T47D (cell line): Measurements from ENCODE around the gene ATP11A.

Experiments used
- DNase-seq, 2 experiments: peaks; one replicate each; pipeline versions ENCODE4 v3.0.0 to v3.0.0-alpha.2; 2011 to 2012; ENCODE audit warnings: low read depth in 1 of 2, low spot score in 1 of 2
- JUND ChIP-seq: IDR thresholded peaks from 2 replicates; pipeline ENCODE4 v1.6.1; 2012; ENCODE audit warnings: low read depth
- in situ Hi-C: cut with HindIII; loops from 2 replicates; pipeline ENCODE4 v1.10.0; 2016; ENCODE audit warnings: low sequenced_read_pairs, low pct_unique_long_range_greater_than_20kb

ATP11A gene

DNA sequence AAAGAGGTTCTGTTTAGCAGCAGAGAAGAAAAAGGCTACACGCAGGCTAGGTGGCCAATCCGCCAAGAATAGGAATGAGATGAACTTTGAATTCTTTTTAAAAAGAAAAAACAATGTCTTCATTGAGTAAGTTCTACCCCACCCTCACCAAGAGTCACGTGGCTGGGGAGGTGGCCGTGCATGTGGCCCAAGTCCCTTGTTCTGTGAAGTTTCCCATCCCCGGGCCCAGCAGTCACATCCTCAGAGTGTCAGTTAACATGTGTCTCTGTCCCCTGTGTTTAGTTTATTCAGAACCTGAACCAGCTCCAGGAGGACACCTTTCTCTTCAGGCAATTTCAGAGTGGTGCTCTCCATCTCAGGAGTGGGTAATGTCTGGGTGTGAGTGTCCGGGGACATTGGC, 222.0 kb downstream of the ATP11A start:
- in situ Hi-C loops, result no loop called here
- no peak for TF ChIP-seq JUND
- DNase-seq, result no peak

DNA sequence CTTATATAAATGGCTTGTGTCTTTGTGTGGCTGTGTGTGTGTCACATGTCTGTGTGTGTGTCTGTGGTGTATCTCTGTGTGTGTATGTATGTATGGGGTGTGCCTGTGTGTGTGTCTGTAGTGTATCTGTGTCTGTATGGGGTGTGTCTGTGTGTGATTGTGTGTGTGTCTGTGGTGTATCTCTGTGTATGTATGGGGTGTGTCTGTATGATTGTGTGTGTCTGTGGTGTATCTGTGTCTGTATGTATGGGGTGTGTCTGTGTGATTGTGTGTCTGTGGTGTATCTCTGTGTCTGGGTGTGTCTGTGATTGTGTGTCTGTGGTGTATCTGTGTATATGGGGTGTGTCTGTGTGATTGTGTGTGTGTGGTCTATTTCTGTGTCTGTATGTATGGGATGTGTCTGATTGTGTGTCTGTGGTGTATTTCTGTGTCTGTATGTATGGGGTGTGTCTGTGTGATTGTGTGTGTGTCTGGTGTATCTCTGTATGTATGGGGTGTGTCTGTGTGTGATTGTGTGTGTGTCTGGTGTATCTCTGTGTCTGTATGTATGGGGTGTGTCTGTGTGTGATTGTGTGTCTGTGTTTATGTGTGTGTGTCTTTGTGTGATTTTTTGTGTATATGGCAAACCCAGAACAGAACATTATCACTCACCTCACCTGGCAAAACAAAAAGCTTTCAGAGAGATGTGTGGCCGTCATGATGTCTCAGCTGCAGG, 223.0 kb downstream of the ATP11A start:
- no peak for TF ChIP-seq JUND
- DNase-seq, result no peak
- in situ Hi-C loops, result no loop called here

DNA sequence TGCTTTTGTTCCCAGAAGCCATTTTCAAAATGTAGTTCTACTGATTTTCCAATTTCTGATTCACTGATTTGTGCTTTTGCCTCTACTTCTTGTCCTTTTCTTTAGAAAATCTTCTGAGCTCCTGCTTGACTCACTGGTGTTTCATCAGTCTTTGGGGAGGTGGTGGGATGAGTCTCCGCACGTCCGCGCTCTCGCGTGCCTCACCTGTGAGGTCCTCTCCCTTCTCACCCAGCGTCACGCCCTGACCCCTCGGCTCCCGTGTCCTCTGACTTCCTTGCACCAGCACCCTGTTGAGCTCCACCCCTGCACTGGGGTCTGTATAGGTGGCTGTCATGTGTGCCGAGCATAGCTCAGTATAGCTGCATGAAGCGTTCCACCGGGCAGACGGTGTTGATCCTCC, 226.5 kb downstream of the ATP11A start:
- no peak for DNase-seq
- TF ChIP-seq JUND, result no peak
- in situ Hi-C loops, result no loop called here

DNA sequence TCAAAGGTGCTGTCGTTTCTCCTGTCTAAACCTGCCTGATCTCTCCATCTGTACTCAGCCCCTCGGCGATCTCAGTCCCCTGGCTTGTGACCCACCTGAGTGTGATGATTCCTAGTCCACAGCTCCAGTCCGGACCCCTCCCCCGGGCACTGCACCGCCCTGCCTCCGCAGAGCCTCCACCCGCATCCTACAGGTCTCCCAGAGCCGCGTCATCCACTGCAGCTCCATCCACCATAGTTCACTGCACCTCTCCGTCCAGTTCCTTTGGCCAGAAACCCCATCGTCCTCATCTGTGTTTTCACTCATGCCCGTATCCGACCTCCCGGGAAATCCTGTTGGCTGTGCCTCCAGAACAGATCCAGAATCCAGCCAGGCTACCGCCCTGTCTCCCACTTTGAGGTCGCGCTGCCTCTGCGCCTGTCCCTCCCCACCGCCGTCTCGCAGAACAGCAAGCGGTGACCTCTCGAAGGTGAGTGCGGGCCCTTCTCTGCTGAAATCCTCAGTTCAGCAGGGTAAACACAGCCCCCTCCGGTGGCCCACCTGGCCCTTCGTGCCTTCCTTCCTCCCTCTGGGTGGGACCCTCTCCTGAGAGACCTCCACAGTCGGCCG, 227.3 kb downstream of the ATP11A start:
- in situ Hi-C loops, result no loop called here
- no peak for DNase-seq
- no peak for TF ChIP-seq JUND

DNA sequence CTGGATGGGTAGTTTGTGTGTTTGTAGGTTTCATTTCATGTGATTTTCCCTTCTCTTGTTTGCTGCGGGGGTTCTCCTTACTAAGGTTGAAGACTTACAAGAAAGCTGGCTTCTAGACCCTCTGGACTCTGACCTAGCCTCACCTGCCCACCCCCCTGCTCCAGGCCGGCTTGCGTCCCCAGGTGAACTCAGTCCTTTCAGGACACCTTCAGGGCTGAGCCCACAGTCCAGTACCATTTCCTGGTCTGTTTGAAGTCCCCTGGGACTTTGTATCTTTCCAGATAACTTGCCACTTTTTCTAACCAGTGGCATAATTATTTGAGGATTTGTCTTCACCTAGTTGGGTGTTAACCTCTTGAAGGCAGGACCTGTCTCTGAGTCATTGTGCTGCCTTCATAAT, 227.9 kb downstream of the ATP11A start:
- in situ Hi-C loops, result no loop called here
- DNase-seq, result no peak
- TF ChIP-seq JUND, result no peak

DNA sequence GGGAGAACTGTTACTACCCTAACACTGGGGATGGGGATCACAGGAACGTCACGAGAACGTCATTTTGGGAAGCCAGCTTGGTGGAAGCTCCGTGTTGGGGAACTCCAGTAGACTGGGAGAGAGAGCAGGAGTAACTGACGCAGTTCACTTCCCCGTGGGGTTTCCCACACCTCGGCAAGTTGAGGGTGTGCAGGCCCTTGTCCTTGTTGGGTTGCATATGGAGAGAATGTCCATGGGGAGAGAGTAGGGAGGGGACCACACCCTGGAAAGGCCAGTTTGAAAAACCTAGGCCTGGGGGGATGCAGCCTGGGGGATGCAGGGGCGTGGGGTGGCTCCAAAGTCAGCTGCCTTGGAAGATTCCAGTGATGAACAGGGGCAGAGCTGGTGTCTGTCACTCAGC, 228.4 kb downstream of the ATP11A start:
- no peak for TF ChIP-seq JUND
- in situ Hi-C loops, result no loop called here
- DNase-seq, result no peak

- TF ChIP-seq JUND, result no peak
- DNase-seq, result no peak
- in situ Hi-C loops, result no loop called here
Measured at GRCh38 chr13:112918746-112919145, 228.9 kb downstream of the ATP11A start.

DNA sequence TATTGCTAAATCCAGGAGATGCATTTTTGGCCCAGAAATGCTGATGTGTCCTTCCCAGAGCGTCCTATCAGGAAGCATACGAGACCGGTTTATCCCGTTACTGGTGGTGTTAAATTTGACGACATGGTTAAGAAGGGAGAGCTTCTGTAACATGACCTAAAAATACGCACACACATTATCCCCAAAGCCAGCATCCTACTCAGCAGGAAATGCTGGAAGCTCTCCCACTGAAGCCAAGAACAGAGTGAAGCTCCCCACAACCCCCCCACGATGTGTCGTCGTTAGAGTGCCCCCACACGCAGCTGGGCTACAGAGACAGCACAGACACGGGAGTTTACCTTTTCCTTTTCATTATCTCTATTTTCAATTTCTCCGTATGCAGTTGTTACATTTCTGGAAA, 234.1 kb downstream of the ATP11A start:
- in situ Hi-C loops, result no loop called here
- no peak for DNase-seq
- no peak for TF ChIP-seq JUND

DNA sequence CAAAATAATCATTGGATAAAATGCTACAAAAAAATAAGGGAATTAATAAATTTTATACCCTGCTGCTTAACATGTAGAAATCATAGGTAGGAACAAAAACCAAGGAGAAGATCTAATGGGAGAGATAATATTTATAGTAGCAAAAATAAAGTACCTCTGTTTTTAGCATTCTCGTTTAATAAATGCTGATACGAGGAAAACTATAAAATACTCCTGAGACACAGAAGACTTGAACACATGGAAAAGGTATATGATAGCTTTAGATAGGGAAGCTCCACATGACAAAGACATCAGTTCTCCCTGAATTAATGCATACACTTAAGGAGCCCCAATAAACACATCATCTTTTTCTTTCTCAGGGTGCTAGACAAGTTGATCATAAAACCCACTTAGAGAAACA, 234.5 kb downstream of the ATP11A start:
- DNase-seq, result no peak
- TF ChIP-seq JUND, result no peak
- in situ Hi-C loops, result no loop called here

- no peak for DNase-seq
- TF ChIP-seq JUND, result no peak
- in situ Hi-C loops, result no loop called here
Measured at GRCh38 chr13:112926003-112926402, 236.2 kb downstream of the ATP11A start.

GRCh38 chr13:112926993-112927392, 237.2 kb downstream of the ATP11A start:
- no peak for DNase-seq
- TF ChIP-seq JUND, result no peak
- in situ Hi-C loops, result no loop called here

DNA sequence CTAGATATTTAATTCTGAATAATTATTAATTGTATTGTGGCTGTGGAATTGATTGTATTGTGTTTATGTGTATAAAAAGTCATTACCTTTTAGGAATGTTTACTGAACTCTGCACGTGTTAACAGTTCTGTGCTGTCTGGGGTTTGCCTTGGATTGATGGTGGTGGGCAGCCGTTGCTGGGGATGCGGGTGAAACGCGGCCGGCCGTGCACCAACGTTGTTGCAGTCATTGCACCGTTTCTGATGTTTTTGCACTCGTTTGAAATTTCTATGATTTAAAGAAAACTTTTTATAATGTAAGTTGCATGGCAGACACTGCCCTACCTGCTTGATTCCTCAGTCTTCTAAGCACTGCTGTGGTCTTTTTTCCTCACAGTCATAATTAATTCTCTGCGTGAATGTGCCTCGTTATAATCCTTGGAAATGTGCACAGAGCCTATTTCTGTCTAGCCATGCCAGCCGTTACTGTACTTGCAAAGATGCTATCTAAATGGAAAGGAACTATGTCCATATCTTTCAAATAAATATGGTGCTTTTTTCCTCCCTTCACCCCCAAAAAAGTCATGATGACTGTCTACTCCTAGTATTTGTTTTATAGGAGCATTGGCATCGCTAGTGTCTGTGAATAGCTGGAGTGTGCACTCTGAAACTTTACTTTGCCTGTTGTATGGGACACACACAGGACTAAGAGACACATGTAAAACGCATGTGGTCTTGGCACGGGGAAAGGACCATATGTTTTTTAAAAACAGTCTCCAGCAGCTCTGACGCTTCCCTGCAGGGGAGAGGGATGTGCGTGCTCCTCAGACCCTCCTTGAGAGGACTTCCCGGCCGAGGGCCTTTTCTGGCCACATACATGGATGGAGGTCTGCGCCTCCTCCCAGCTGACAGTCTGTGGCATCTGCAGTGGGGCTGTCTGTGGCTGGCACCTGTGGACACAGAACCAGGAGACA, 238.5 kb downstream of the ATP11A start:
- in situ Hi-C loops, result no loop called here
- no peak for DNase-seq
- no peak for TF ChIP-seq JUND
